Heart left ventricle (tissue), 13 donors: ENCODE measurements around the gene LRRC28.

ENCODE experiments used
- POLR2A ChIP-seq, 2 donors: fragments of 450-650 bp; IDR thresholded peaks; one replicate each; pipeline ENCODE4 v1.6.1; 2017; ENCODE audit warnings: antibody characterized with exemption in 2 of 2, mild to moderate bottlenecking in 2 of 2, moderate library complexity in 2 of 2
- TF ChIP-seq, protein P1 (sequence below), 12 donors: fragments of 200-600 bp; sonication (generic) in 4 of 12; IDR thresholded peaks; one replicate each; pipeline versions ENCODE4 v1.5.0 to v1.8.0; 2018 to 2022; ENCODE audit warnings: antibody characterized with exemption in 12 of 12, mild to moderate bottlenecking in 5 of 12
- donor health status: ischemic (EF 13 %, LVEDD 7.1; RV severe dilation, severe dysfunction).
- donor health status: DM: no; HTN: yes; CAD: no.
- donor health status: DM: no; HTN: no; CAD: no.
- donor health status: ischemic (EF 25% LVEDD 6.9; RV normal size, moderate dysfunction).
- donor health status: ischemic (EF 25% LVEDD 5.7; RV mildly dilated, moderate dysfunction).
- donor health status: ischemic (EF 35%, LVEDD 5.7; RV mildly dilated, moderate dysfunction).
- donor health status: nonischemic (EF 11% LVEDD 7.7; RV severe dilation, severe dysfunction).
- donor health status: DM: yes; HTN: yes; CAD: no.
- donor health status: PGD.
- donor health status: ischemic (EF 29% LVEDD 5.4; RV normal size, mild dysfunction).
- donor health status: nonischemic (EF 23%, LVEDD 6.1; RV moderate dilation, normal function).

DNA sequence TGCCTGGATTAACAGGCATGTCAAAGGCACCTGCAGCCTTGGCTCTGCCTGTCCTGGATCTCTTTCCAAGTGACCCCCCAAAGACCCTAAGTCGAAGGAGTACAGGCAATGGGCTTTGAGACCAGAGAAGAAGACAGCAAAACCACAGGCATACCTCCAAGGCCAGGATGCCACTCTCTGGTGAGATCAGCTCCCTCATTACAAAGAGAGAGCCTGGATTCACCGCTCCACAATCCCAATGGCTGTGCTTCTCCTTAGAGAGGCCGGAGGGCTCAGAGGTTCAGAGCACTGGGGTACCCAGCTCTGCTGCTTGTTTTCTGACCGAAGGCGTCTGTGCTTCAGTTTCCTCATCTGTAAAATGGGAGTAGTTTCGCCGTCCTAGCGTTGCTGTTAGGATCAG is 160.0 kb downstream of the LRRC28 start:
- TF ChIP-seq, protein P1, sequence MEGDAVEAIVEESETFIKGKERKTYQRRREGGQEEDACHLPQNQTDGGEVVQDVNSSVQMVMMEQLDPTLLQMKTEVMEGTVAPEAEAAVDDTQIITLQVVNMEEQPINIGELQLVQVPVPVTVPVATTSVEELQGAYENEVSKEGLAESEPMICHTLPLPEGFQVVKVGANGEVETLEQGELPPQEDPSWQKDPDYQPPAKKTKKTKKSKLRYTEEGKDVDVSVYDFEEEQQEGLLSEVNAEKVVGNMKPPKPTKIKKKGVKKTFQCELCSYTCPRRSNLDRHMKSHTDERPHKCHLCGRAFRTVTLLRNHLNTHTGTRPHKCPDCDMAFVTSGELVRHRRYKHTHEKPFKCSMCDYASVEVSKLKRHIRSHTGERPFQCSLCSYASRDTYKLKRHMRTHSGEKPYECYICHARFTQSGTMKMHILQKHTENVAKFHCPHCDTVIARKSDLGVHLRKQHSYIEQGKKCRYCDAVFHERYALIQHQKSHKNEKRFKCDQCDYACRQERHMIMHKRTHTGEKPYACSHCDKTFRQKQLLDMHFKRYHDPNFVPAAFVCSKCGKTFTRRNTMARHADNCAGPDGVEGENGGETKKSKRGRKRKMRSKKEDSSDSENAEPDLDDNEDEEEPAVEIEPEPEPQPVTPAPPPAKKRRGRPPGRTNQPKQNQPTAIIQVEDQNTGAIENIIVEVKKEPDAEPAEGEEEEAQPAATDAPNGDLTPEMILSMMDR (IDR thresholded peaks at IDR 0.05): no peak
- TF ChIP-seq POLR2A (IDR thresholded peaks at IDR 0.05): no peak
